ENCODE measurements around the gene CTNNA3. TPM values are rescaled to one million over a fixed set of nuclear protein-coding genes. Genes with fewer than 3 reads are reported as not detected.
A peak's percentile ranks its signal among the peaks of the same experiment; 100 is the strongest.

Gene CTNNA3
- total and polyA plus RNA-seq, 7 donors: 0.85 to 66.2 (median 28.1) TPM

DNA sequence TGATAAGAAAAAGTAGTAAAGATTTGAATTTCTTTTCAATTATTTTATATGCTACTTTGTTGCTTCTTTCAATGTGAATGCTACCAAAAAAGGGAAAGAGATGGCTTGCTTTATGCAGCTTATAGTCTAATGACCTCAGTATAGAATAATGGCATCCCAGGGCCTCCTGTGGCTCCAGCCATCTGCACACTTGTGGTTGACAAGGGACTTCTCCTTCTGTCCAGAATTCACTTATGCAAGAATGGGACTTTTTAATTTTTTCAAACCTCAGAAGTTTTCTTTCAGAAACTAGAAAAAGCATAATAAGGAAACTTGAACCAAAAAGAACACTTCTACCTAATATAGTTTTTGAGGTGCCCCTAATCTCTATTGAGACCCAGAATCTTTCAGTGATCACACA, 310.9 kb downstream of the CTNNA3 start:
- TF ChIP-seq, protein P1, sequence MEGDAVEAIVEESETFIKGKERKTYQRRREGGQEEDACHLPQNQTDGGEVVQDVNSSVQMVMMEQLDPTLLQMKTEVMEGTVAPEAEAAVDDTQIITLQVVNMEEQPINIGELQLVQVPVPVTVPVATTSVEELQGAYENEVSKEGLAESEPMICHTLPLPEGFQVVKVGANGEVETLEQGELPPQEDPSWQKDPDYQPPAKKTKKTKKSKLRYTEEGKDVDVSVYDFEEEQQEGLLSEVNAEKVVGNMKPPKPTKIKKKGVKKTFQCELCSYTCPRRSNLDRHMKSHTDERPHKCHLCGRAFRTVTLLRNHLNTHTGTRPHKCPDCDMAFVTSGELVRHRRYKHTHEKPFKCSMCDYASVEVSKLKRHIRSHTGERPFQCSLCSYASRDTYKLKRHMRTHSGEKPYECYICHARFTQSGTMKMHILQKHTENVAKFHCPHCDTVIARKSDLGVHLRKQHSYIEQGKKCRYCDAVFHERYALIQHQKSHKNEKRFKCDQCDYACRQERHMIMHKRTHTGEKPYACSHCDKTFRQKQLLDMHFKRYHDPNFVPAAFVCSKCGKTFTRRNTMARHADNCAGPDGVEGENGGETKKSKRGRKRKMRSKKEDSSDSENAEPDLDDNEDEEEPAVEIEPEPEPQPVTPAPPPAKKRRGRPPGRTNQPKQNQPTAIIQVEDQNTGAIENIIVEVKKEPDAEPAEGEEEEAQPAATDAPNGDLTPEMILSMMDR (IDR thresholded peaks at IDR 0.05): no peak
- no peaks in the 10 kb centered on the region for H3K9me3 ChIP-seq
- no peaks in the 10 kb centered on the region for H3K27me3 ChIP-seq (ENCODE audit: insufficient read depth in 3 of 3, low read length in 2 of 3)
- no peak for ATAC-seq
- no peaks in the 10 kb centered on the region for H3K36me3 ChIP-seq (ENCODE audit: insufficient read depth in 1 of 2, low read depth in 1 of 2)
- intact Hi-C loops (cut with DNase I): no loop called here
- no peak overlapping the region for H3K4me3 ChIP-seq
- no peak for DNase-seq
- H3K27ac ChIP-seq: no peak overlapping the region
- peaks cover 8% of the 10 kb centered on the region for H3K4me1 ChIP-seq

GRCh38 chr10:67331121-67331910, 364.7 kb downstream of the CTNNA3 start:
- TF ChIP-seq, protein P1 (IDR thresholded peaks at IDR 0.05): no peak
- no peak for DNase-seq
- Histone ChIP-seq H3K4me3 (no peak overlapping the region), H3K27ac (no peak overlapping the region), H3K4me1 (peaks cover 2% of the 10 kb centered on the region), H3K36me3 (ENCODE audit: insufficient read depth in 1 of 2, low read depth in 1 of 2) (no peaks in the 10 kb centered on the region), H3K27me3 (ENCODE audit: insufficient read depth in 3 of 3, low read length in 2 of 3) (no peaks in the 10 kb centered on the region), H3K9me3 (no peaks in the 10 kb centered on the region)
- intact Hi-C loops (cut with DNase I): no loop called here
- no peak for ATAC-seq
- 78 to 92% (median 88%) methylated on average over 1 of the region's 1 CpG for WGBS, 3 donors

DNA sequence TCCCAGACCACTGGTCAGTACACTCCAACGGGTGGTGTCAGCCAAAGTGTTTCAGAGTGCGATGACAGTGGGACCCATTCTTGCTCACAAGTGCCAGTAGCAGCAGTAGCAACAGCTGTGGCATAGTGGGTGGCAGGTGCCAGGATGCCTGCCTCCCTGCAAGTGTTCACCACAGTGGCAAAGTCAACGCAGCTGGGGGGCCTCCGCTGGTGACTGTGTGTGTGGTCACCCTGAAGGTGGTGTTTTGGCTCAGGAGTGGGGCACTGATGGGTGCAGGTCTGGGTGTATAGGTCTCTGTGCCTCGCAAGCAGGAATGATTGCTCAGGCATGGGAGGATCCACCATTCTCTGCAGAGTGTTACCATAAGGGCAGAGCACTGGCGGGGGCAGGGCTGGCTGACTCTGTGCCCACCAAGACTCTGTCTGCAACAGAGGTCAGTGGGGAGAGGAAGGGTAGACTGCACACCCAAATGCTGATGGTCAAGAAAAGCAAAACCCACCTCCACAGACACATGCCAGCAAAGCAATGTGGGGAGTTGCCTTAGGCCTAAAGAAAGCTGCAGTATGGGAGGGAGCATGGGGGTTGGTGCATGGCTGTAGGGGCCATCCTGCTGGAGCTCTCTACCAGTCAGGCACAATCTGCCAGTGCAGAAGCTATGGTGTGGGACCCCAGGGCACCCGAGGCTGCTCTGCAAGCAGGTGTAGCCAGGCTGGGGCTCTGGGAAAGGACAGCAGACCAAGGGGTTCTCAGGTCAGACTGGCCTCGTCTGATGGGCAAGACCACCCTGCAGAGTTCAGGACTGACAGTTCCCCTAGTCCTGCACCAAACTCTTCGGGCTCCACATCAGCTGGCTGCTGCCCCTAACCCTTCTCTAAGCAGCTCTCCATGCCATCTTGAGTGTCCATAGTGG, 368.1 kb downstream of the CTNNA3 start:
- TF ChIP-seq, protein P1 (IDR thresholded peaks at IDR 0.05): no peak
- Histone ChIP-seq H3K27ac (no peak overlapping the region), H3K4me1 (no peaks in the 10 kb centered on the region), H3K27me3 (ENCODE audit: insufficient read depth in 3 of 3, low read length in 2 of 3) (no peaks in the 10 kb centered on the region), H3K36me3 (ENCODE audit: insufficient read depth in 1 of 2, low read depth in 1 of 2) (no peaks in the 10 kb centered on the region), H3K4me3 (no peak overlapping the region), H3K9me3 (no peaks in the 10 kb centered on the region)
- ATAC-seq (no peak), DNase-seq (peak in 1 of 2 donors; percentile 38)
- 68 to 76% (median 75%) methylated on average over 9 of the region's 9 CpGs for WGBS, 3 donors
- intact Hi-C loops (cut with DNase I): no loop called here

- TF ChIP-seq, protein P1 (IDR thresholded peaks at IDR 0.05): no peak
- H3K4me3 ChIP-seq: no peak overlapping the region
- no peaks in the 10 kb centered on the region for H3K9me3 ChIP-seq
- no peaks in the 10 kb centered on the region for H3K27me3 ChIP-seq (ENCODE audit: insufficient read depth in 3 of 3, low read length in 2 of 3)
- no peaks in the 10 kb centered on the region for H3K36me3 ChIP-seq (ENCODE audit: insufficient read depth in 1 of 2, low read depth in 1 of 2)
- H3K27ac ChIP-seq: no peak overlapping the region
- 48 to 61% (median 51%) methylated on average over 2 of the region's 2 CpGs for WGBS, 3 donors
- no peak for DNase-seq
- no peak for ATAC-seq
- intact Hi-C loops (cut with DNase I): no loop called here
- H3K4me1 ChIP-seq: no peaks in the 10 kb centered on the region
These were observed 376.0 kb downstream of the CTNNA3 start for GRCh38 chr10:67319976-67320375.

Measured in psoas muscle (tissue), 8 donors.